PC-9 (cell line): ENCODE data around the gene STARD7. TPM values are rescaled to one million over a fixed set of nuclear protein-coding genes. Genes with fewer than 3 reads are reported as not detected.

ENCODE experiments used
- BruUV-seq: library from RNA; stranded (reverse); fragments of 400-500 nt; replicated peaks from 2 replicates; lab custom pipeline; 2021; lab: Mats Ljungman, UMichigan
- CTCF ChIA-PET: fragments of 300-600 bp; sonication (Branson Sonifier 250); formaldehyde crosslinking; loops from one replicate; lab custom pipeline; 2022; ENCODE audit warnings: antibody characterized with exemption; lab: Charles Lee
- POLR2A ChIA-PET: fragments of 300-600 bp; sonication (Branson Sonifier 250); formaldehyde crosslinking; loops from one replicate; lab custom pipeline; 2022; ENCODE audit warnings: antibody characterized with exemption; ENCODE audit not compliant: unreplicated experiment; lab: Charles Lee
- DNase-seq, 2 experiments: peaks; one replicate each; pipeline versions ENCODE4 v3.0.0 to v3.0.0-alpha.2; 2015 to 2022; ENCODE audit warnings: mixed read lengths in 1 of 2
- H2AFZ ChIP-seq: fragments of 200-600 bp; sonication (generic); 2 replicates; pipeline ENCODE4 v1.8.1; 2017; ENCODE audit warnings: antibody characterized with exemption
- H3F3A ChIP-seq: fragments of 200-600 bp; sonication (generic); 2 replicates; pipeline ENCODE4 v1.8.1; 2017; ENCODE audit warnings: antibody characterized with exemption, mild to moderate bottlenecking, low read depth; ENCODE audit not compliant: insufficient read depth
- H3K27ac ChIP-seq: fragments of 200-600 bp; sonication (generic); 2 replicates; pipeline ENCODE4 v1.6.1; 2016; ENCODE audit warnings: mixed run types
- H3K27me3 ChIP-seq: fragments of 200-600 bp; sonication (generic); 2 replicates; pipeline ENCODE4 v1.6.1; 2016; ENCODE audit warnings: low read depth, mixed run types; ENCODE audit not compliant: insufficient read depth
- H3K36me3 ChIP-seq: fragments of 200-600 bp; sonication (generic); 2 replicates; pipeline ENCODE4 v1.6.1; 2016; ENCODE audit warnings: low read depth, mixed run types
- H3K4me1 ChIP-seq: fragments of 200-600 bp; sonication (generic); replicated peaks from 2 replicates; pipeline ENCODE4 v1.6.1; 2016; ENCODE audit warnings: mixed run types; ENCODE audit not compliant: insufficient read depth
- H3K4me2 ChIP-seq: fragments of 200-600 bp; sonication (generic); 2 replicates; pipeline ENCODE4 v1.6.1; 2017; ENCODE audit warnings: mixed run types
- H3K4me3 ChIP-seq: fragments of 200-600 bp; sonication (generic); 2 replicates; pipeline ENCODE4 v1.6.1; 2016; ENCODE audit warnings: mixed run types
- H3K79me2 ChIP-seq: fragments of 200-600 bp; sonication (generic); 2 replicates; pipeline ENCODE4 v1.6.1; 2017; ENCODE audit warnings: low read depth, mixed run types
- H3K9me2 ChIP-seq: fragments of 200-600 bp; sonication (generic); 2 replicates; pipeline ENCODE4 v1.8.1; 2017; ENCODE audit warnings: mild to moderate bottlenecking; ENCODE audit not compliant: insufficient read depth
- H3K9me3 ChIP-seq: fragments of 200-600 bp; sonication (generic); 2 replicates; pipeline ENCODE4 v1.8.1; 2016; ENCODE audit warnings: low read depth; ENCODE audit not compliant: insufficient read depth
- H4K20me1 ChIP-seq: fragments of 200-600 bp; sonication (generic); 2 replicates; pipeline ENCODE4 v1.8.1; 2017; ENCODE audit not compliant: insufficient read depth
- CTCF ChIP-seq: fragments of 200-600 bp; sonication (generic); conservative IDR thresholded peaks from 2 replicates; pipeline ENCODE4 v1.6.1; 2017; ENCODE audit warnings: mixed run types, antibody characterized with exemption, mild to moderate bottlenecking, moderate library complexity
- EZH2 ChIP-seq: fragments of 200-600 bp; sonication (generic); IDR thresholded peaks from 2 replicates; pipeline ENCODE4 v1.8.0; 2017; ENCODE audit warnings: antibody characterized with exemption, low read depth
- intact Hi-C: fragments of 100-400 bp; cut with micrococcal nuclease; formaldehyde crosslinking; loops from one replicate; pipeline ENCODE4 v1.10.0; 2022; ENCODE audit not compliant: unreplicated experiment
- total RNA-seq: library from RNA; stranded (reverse); gene quantifications from 2 replicates; pipeline ENCODE4 v1.2.3, GENCODE V29; 2021

The STARD7 gene
- total RNA-seq, 1 experiment from 2014 or later, result 189 TPM

GRCh38 chr2:96140941-96141623 lies 67.5 kb downstream of the STARD7 start:
- Histone ChIP-seq H4K20me1 (no peaks in the 10 kb centered on the region), H3K36me3 (no peaks in the 10 kb centered on the region; the same call in 1 of the 2 replicates), H3K79me2 (peaks cover 12% of the 10 kb centered on the region; the same call in 1 of the 2 replicates), H3K27me3 (no peaks in the 10 kb centered on the region), H3K4me3 (no peak overlapping the region), H3K4me2 (no peak overlapping the region), H3K27ac (no peak overlapping the region), H3K9me3 (no peaks in the 10 kb centered on the region), H3K4me1 (peaks cover 19% of the 10 kb centered on the region), H3K9me2 (no peaks in the 10 kb centered on the region), H2AFZ (no peak overlapping the region), H3F3A (peaks cover 19% of the 10 kb centered on the region; the same call in 1 of the 2 replicates)
- CTCF ChIA-PET, result no interaction called here
- BruUV-seq, result no TSS peak
- no peak for TF ChIP-seq CTCF
- TF ChIP-seq EZH2, result no peak
- intact Hi-C loops, result no loop called here
- DNase-seq, result no peak
- POLR2A ChIA-PET, result interaction anchor here (0.6 to 0.7 kb wide), 2 partner anchors 67 to 701 kb away, joined by 9 to 13 read pairs; no protein-coding TSS in a partner anchor

GRCh38 chr2:96139181-96139758 lies 69.4 kb downstream of the STARD7 start:
- TF ChIP-seq CTCF, result no peak
- TF ChIP-seq EZH2, result no peak
- Histone ChIP-seq H3K36me3 (no peaks in the 10 kb centered on the region; the same call in 1 of the 2 replicates), H2AFZ (0 out of 2 replicates have a peak overlapping the region, but pooled peaks have one; percentile 51), H3K27ac (no peak overlapping the region), H3K27me3 (no peaks in the 10 kb centered on the region), H3K4me1 (peaks cover 14% of the 10 kb centered on the region), H3K4me2 (peak overlapping the region; percentile 71), H3K9me3 (no peaks in the 10 kb centered on the region), H3K9me2 (no peaks in the 10 kb centered on the region), H4K20me1 (no peaks in the 10 kb centered on the region), H3F3A (peaks cover 19% of the 10 kb centered on the region; the same call in 1 of the 2 replicates), H3K4me3 (peak overlapping the region; percentile 22; the same call in 1 of the 2 replicates), H3K79me2 (peaks cover 7% of the 10 kb centered on the region; the same call in 1 of the 2 replicates)
- no TSS peak for BruUV-seq
- DNase-seq, result no peak
- intact Hi-C loops, result loop anchor here (2.0 kb wide), 2 partner anchors 122 to 370 kb away; no protein-coding TSS in a partner anchor
- ChIA-PET POLR2A (interaction anchor here (0.6 kb wide), 1 partner anchor 127 kb away, joined by 3 read pairs; no protein-coding TSS in a partner anchor), CTCF (interaction anchor here (1.3 to 2.3 kb wide), 2 partner anchors 22 to 35 kb away, joined by 4 to 28 read pairs; partner anchors contain the start of gene ADRA2B)
